H9 (cell line): ENCODE measurements around the gene KIF22. TPM values are rescaled to one million over a fixed set of nuclear protein-coding genes. Genes with fewer than 3 reads are reported as not detected.

Experiments
- DNase-seq: peaks from one replicate; pipeline ENCODE4 v3.0.0-alpha.2; 2017
- H2AFZ ChIP-seq: one replicate; pipeline ENCODE4 v1.6.1; 2013; ENCODE audit warnings: mild to moderate bottlenecking, low read length, control low read depth, moderate library complexity
- H2AK5ac ChIP-seq: 2 replicates; pipeline ENCODE4 v1.6.1; 2013; ENCODE audit warnings: low read length, control low read depth, mixed read lengths; ENCODE audit not compliant: insufficient read length
- H2BK120ac ChIP-seq: one replicate; pipeline ENCODE4 v1.6.1; 2013; ENCODE audit warnings: low read depth, mild to moderate bottlenecking, low read length, control low read depth, inconsistent platforms; ENCODE audit not compliant: poor library complexity, severe bottlenecking
- H2BK12ac ChIP-seq: 2 replicates; pipeline ENCODE4 v1.6.1; 2013; ENCODE audit warnings: low read length, control low read depth, mixed read lengths, low read depth; ENCODE audit not compliant: insufficient read length
- H2BK15ac ChIP-seq: 2 replicates; pipeline ENCODE4 v1.6.1; 2013; ENCODE audit warnings: low read depth, low read length, control low read depth
- H2BK20ac ChIP-seq: one replicate; pipeline ENCODE4 v1.6.1; 2013; ENCODE audit warnings: low read depth, mild to moderate bottlenecking, low read length, control low read depth, inconsistent platforms; ENCODE audit not compliant: poor library complexity, severe bottlenecking
- H2BK5ac ChIP-seq: 2 replicates; pipeline ENCODE4 v1.6.1; 2013; ENCODE audit warnings: low read length, control low read depth, mixed read lengths; ENCODE audit not compliant: insufficient read length
- H3K14ac ChIP-seq: 2 replicates; pipeline ENCODE4 v1.6.1; 2013; ENCODE audit warnings: low read length, control low read depth; ENCODE audit not compliant: insufficient read depth
- H3K18ac ChIP-seq: 2 replicates; pipeline ENCODE4 v1.6.1; 2013; ENCODE audit warnings: low read depth, mild to moderate bottlenecking, mixed read lengths, low read length, control low read depth; ENCODE audit not compliant: insufficient read length
- H3K23ac ChIP-seq: 2 replicates; pipeline ENCODE4 v1.6.1; 2013; ENCODE audit warnings: low read length, control low read depth, mixed read lengths, low read depth; ENCODE audit not compliant: insufficient read length
- H3K23me2 ChIP-seq: 2 replicates; pipeline ENCODE4 v1.6.1; 2013; ENCODE audit warnings: low read depth, mild to moderate bottlenecking, mixed read lengths, low read length, control low read depth; ENCODE audit not compliant: insufficient read length, poor library complexity, severe bottlenecking
- H3K27ac ChIP-seq: 2 replicates; pipeline ENCODE4 v1.5.1; 2013; ENCODE audit warnings: low read length, control low read depth, mixed read lengths, low read depth; ENCODE audit not compliant: insufficient read length
- H3K27me3 ChIP-seq: 2 replicates; pipeline ENCODE4 v1.6.1; 2013; ENCODE audit warnings: low read length, control low read depth, inconsistent platforms; ENCODE audit not compliant: insufficient read depth
- H3K4ac ChIP-seq: 2 replicates; pipeline ENCODE4 v1.6.1; 2013; ENCODE audit warnings: low read depth, mild to moderate bottlenecking, control low read depth, inconsistent platforms, low read length, moderate library complexity
- H3K4me1 ChIP-seq: 2 replicates; pipeline ENCODE4 v1.6.1; 2013; ENCODE audit warnings: low read length, control low read depth, inconsistent platforms; ENCODE audit not compliant: insufficient read depth
- H3K4me2 ChIP-seq: 2 replicates; pipeline ENCODE4 v1.6.1; 2013; ENCODE audit warnings: low read length, control low read depth, mixed read lengths; ENCODE audit not compliant: insufficient read length, insufficient read depth
- H3K56ac ChIP-seq: 2 replicates; pipeline ENCODE4 v1.6.1; 2013; ENCODE audit warnings: low read depth, mild to moderate bottlenecking, mixed read lengths, low read length, control low read depth; ENCODE audit not compliant: insufficient read length
- H3K79me1 ChIP-seq: 2 replicates; pipeline ENCODE4 v1.6.1; 2013; ENCODE audit warnings: low read depth, mild to moderate bottlenecking, moderate library complexity, low read length, control low read depth, inconsistent platforms; ENCODE audit not compliant: insufficient read depth, poor library complexity, severe bottlenecking
- H3K79me2 ChIP-seq: 2 replicates; pipeline ENCODE4 v1.6.1; 2013; ENCODE audit warnings: low read length, control low read depth, inconsistent platforms; ENCODE audit not compliant: insufficient read depth
- H3K9ac ChIP-seq: 2 replicates; pipeline ENCODE4 v1.6.1; 2013; ENCODE audit warnings: low read length, control low read depth, mixed read lengths; ENCODE audit not compliant: insufficient read length; ENCODE audit errors: extremely low read depth
- H3K9me3 ChIP-seq: one replicate; pipeline ENCODE4 v1.6.1; 2013; ENCODE audit warnings: low read depth, low read length, inconsistent platforms; ENCODE audit not compliant: control insufficient read depth
- H3T11ph ChIP-seq: one replicate; pipeline ENCODE4 v1.6.1; 2013; ENCODE audit warnings: mild to moderate bottlenecking, low read length, control low read depth, inconsistent platforms
- H4K20me1 ChIP-seq: one replicate; pipeline ENCODE4 v1.6.1; 2013; ENCODE audit not compliant: control insufficient read depth, insufficient read length, insufficient read depth
- H4K5ac ChIP-seq: 2 replicates; pipeline ENCODE4 v1.6.1; 2013; ENCODE audit warnings: low read depth, mild to moderate bottlenecking, mixed read lengths, low read length, control low read depth; ENCODE audit not compliant: insufficient read length
- H4K8ac ChIP-seq: replicated peaks from 2 replicates; pipeline ENCODE4 v1.6.1; 2013; ENCODE audit warnings: low read length, control low read depth, mixed read lengths, low read depth; ENCODE audit not compliant: insufficient read length
- H4K91ac ChIP-seq: 2 replicates; pipeline ENCODE4 v1.6.1; 2013; ENCODE audit warnings: low read depth, mild to moderate bottlenecking, moderate library complexity, mixed read lengths, low read length, control low read depth; ENCODE audit not compliant: insufficient read length
- H3K27ac Mint-ChIP-seq, 3 experiments: 2 replicates in 2 of 3; 3 replicates in 1 of 3; pipeline ENCODE4 v1.8.0; 2020 to 2021; ENCODE audit warnings: mixed read lengths in 3 of 3, mild to moderate bottlenecking in 1 of 3, moderate library complexity in 1 of 3
- H3K27me3 Mint-ChIP-seq: 2 replicates; pipeline ENCODE4 v1.8.0; 2021; ENCODE audit warnings: low read depth, mild to moderate bottlenecking, moderate library complexity, mixed read lengths
- H3K36me3 Mint-ChIP-seq, 3 experiments: 2 replicates in 2 of 3; 3 replicates in 1 of 3; pipeline ENCODE4 v1.8.0; 2020 to 2021; ENCODE audit warnings: low read depth in 3 of 3, mixed read lengths in 3 of 3; ENCODE audit not compliant: insufficient read depth in 1 of 3
- H3K4me1 Mint-ChIP-seq, 2 experiments: 2 replicates each; pipeline ENCODE4 v1.8.0; 2020; ENCODE audit warnings: mixed read lengths in 2 of 2
- H3K4me3 Mint-ChIP-seq, 2 experiments: 2 replicates in 1 of 2; 3 replicates in 1 of 2; pipeline ENCODE4 v1.8.0; 2020 to 2021; ENCODE audit warnings: mild to moderate bottlenecking in 2 of 2, mixed read lengths in 2 of 2, moderate library complexity in 1 of 2
- H3K9me3 Mint-ChIP-seq, 2 experiments: 2 replicates in 1 of 2; 3 replicates in 1 of 2; pipeline ENCODE4 v1.8.0; 2020; ENCODE audit warnings: mild to moderate bottlenecking in 2 of 2, mixed read lengths in 2 of 2, moderate library complexity in 1 of 2
- CTCF ChIP-seq: fragments of 200-600 bp; sonication (generic); conservative IDR thresholded peaks from 3 replicates; pipeline ENCODE4 v1.8.0; 2021; ENCODE audit warnings: antibody characterized with exemption, mild to moderate bottlenecking
- WGBS: extraction: QIAGEN DNeasy Blood & Tissue Kit; methylation state at CpG from one replicate; pipeline ENCODE4 v1.1.7; 2013; ENCODE audit warnings: missing lambda C conversion rate, low lambda C conversion rate, mixed read lengths; ENCODE audit not compliant: insufficient read length; ENCODE audit errors: extremely low coverage; 5-methylcytosine and 5-hydroxymethylcytosine counted together
- total RNA-seq: library from RNA; stranded (reverse); gene quantifications from 2 replicates; pipeline ENCODE4 v1.2.1, GENCODE V29; 2021

The KIF22 gene
- total RNA-seq, 1 experiment from 2014 or later: 151 TPM

DNA sequence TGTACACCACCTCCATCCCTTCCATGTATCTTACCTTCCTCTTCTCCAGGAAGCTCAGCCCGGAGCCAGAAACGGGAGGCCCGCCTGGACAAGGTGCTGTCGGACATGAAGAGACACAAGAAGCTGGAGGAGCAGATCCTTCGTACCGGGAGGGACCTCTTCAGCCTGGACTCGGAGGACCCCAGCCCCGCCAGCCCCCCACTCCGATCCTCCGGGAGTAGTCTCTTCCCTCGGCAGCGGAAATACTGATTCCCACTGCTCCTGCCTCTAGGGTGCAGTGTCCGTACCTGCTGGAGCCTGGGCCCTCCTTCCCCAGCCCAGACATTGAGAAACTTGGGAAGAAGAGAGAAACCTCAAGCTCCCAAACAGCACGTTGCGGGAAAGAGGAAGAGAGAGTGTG, 29.0 kb downstream of the KIF22 start:
- no peak overlapping the region for H3T11ph ChIP-seq
- DNase-seq: no peak
- H4K5ac ChIP-seq: no peak overlapping the region
- H4K91ac ChIP-seq: no peak overlapping the region
- H2BK5ac ChIP-seq: no peak overlapping the region
- H3K23ac ChIP-seq: no peak overlapping the region
- H3K9me3 ChIP-seq: no peaks in the 10 kb centered on the region
- H3K4me3 Mint-ChIP-seq: no peak overlapping the region
- H3K14ac ChIP-seq: no peak overlapping the region
- H2BK12ac ChIP-seq: no peak overlapping the region
- WGBS: no CpG with 5 or more reads among the region's 15 CpGs
- no peak overlapping the region for H4K8ac ChIP-seq
- H3K23me2 ChIP-seq: peaks cover 10% of the 10 kb centered on the region
- no peak overlapping the region for H3K18ac ChIP-seq
- no peak overlapping the region for H3K4me2 ChIP-seq
- no peak overlapping the region for H2BK15ac ChIP-seq
- H2AK5ac ChIP-seq: no peak overlapping the region
- H3K79me2 ChIP-seq: no peaks in the 10 kb centered on the region
- no peak overlapping the region for H2BK120ac ChIP-seq
- H3K9me3 Mint-ChIP-seq: no peaks in the 10 kb centered on the region; a peak in 1 of 5 replicates
- H3K9ac ChIP-seq: no peak overlapping the region
- no peak overlapping the region for H3K27ac ChIP-seq
- peaks cover 24 to 38% (median 35%) of the 10 kb centered on the region in 3 experiments for H3K36me3 Mint-ChIP-seq
- H3K27ac Mint-ChIP-seq: peak overlapping the region in 2 of 3 experiments; percentile 27 to 71; a peak in 3 of 7 replicates
- no peaks in the 10 kb centered on the region; the same call in 1 of the 2 replicates for H3K4me1 ChIP-seq
- H3K27me3 ChIP-seq: no peaks in the 10 kb centered on the region
- peaks cover 37 to 45% of the 10 kb centered on the region in 2 experiments for H3K4me1 Mint-ChIP-seq
- no peak overlapping the region for H3K56ac ChIP-seq
- H2BK20ac ChIP-seq: no peak overlapping the region
- H4K20me1 ChIP-seq: no peaks in the 10 kb centered on the region
- no peaks in the 10 kb centered on the region for H3K79me1 ChIP-seq
- H2AFZ ChIP-seq: no peak overlapping the region
- no peaks in the 10 kb centered on the region; the same call in 1 of the 2 replicates for H3K27me3 Mint-ChIP-seq
- peak; percentile 45; the same call in 2 of the 3 replicates for TF ChIP-seq CTCF
- H3K4ac ChIP-seq: no peak overlapping the region
